ENCODE data around the gene LASP1.

- no peak for TF ChIP-seq CTCF (IDR thresholded peaks at IDR 0.05)
- no peak for TF ChIP-seq EP300 (IDR thresholded peaks at IDR 0.05)
- TF ChIP-seq POLR2A (IDR thresholded peaks at IDR 0.05) = no peak
Measured at GRCh38 chr17:38848557-38848891, 21.3 kb upstream of the LASP1 start.

All from tibial nerve (tissue), 4 donors.